Pancreas (tissue), 10 donors: ENCODE data around the gene CCDC78. TPM values are rescaled to one million over a fixed set of nuclear protein-coding genes. Genes with fewer than 3 reads are reported as not detected.

Source experiments
- ATAC-seq, 4 donors: fragments of 200-7000 bp; cut with Tn5 transposase; one replicate each; pipeline versions ENCODE4 v1.8.0 to v1.9.1; 2020; ENCODE audit warnings: mild to moderate bottlenecking in 4 of 4, moderate library complexity in 4 of 4
- DNase-seq, 6 donors: peaks; one replicate each; pipeline ENCODE4 v3.0.0-alpha.2; 2020
- FAIRE-seq: peaks from 2 replicates; lab custom pipeline; 2012; peaks lifted over from hg19 to GRCh38; lab: Jason Lieb, UNC
- H3K27ac ChIP-seq, 4 donors: fragments of 200-600 bp; sonication (generic); 1 replicate in 3 of 4; 2 replicates in 1 of 4; pipeline versions ENCODE4 v1.5.0 to v1.8.0; 2020
- H3K27me3 ChIP-seq, 4 donors: fragments of 200-600 bp; one replicate each; pipeline ENCODE4 v1.8.0; 2021
- H3K36me3 ChIP-seq, 3 donors: fragments of 200-600 bp; sonication (generic) in 1 of 3; one replicate each; pipeline versions ENCODE4 v1.5.0 to v1.8.0; 2020 to 2021
- H3K4me1 ChIP-seq, 3 donors: fragments of 200-600 bp; one replicate each; pipeline ENCODE4 v1.8.0; 2021
- H3K4me3 ChIP-seq, 4 donors: fragments of 200-600 bp; sonication (generic) in 2 of 4; one replicate each; pipeline versions ENCODE4 v1.5.0 to v1.8.0; 2020 to 2021
- H3K9me3 ChIP-seq, 4 donors: fragments of 200-600 bp; one replicate each; pipeline ENCODE4 v1.8.0; 2021
- WGBS, 2 donors: extraction: QIAGEN DNeasy Blood & Tissue Kit; methylation state at CpG; one replicate each; pipeline ENCODE4 v1.1.7; 2013; 5-methylcytosine and 5-hydroxymethylcytosine counted together
- intact Hi-C, 3 donors: fragments of 100-400 bp; cut with DNase I; formaldehyde crosslinking; loops; one replicate each; pipeline versions ENCODE4 v1.11.1 to v1.14.2; 2022
- polyA plus RNA-seq, 2 donors: library from polyadenylated mRNA; stranded (reverse); fragments of 200-250 nt; gene quantifications; one replicate each; pipeline ENCODE4 v1.2.3, GENCODE V29; 2013
- total RNA-seq, 6 donors: library from RNA; stranded (reverse); fragmentation: NEBNext Ultra II Directional in 4 of 6; extraction: Animal tissue kit (Norgen Biotek cat#: 25700) in 4 of 6; gene quantifications; one replicate each; pipeline versions ENCODE4 v1.2.1 to v1.2.4, GENCODE V29; 2021 to 2023
- TF ChIP-seq, protein P1 (sequence below), 4 donors: fragments of 200-600 bp; sonication (generic) in 3 of 4; IDR thresholded peaks; one replicate each; pipeline versions ENCODE4 v1.5.0 to v1.8.0; 2021; ENCODE audit warnings: antibody characterized with exemption in 4 of 4
- donor health status: healthy with polysubstance abuse.
- donor health status: DM: no; HTN: no; CAD: no; lungs with moderate emphysema.
- donor health status: DM: no; HTN: no; CAD: no.
- donor health status: control.
- donor health status: control.
- donor health status: Bipolar disorder and iron deficiency.
- donor health status: DM: yes; HTN: yes; CAD: no.
- donor health status: DM: no; HTN: no; CAD: no.
- donor health status: DM: no; HTN: no; CAD: no.
- donor health status: DM: yes; HTN: yes; CAD: no.

Gene CCDC78
- total and polyA plus RNA-seq, 8 donors: 0.16 to 7.7 (median 0.46) TPM

DNA sequence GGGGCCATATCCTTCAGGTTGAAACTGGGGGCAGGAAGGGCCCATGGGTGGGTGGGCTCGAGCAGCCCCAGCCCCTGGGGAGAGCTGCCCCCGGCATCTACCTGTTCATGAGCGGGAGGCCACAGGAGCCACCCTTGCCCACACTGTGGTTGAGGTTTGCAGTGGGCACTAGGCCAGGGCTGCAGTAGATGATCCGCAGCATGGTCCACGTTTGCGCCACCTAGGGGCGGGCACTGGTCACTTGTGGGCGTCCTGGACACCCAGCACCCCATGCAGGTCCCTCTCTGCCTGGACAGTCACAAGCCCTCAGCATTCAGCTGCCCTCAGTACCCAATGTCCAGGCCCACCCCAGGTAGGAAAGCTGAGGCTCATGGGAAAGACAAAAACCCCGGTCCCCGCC lies 40.3 kb downstream of the CCDC78 start:
- Histone ChIP-seq H3K27me3 (no peaks in the 10 kb centered on the region), H3K9me3 (no peaks in the 10 kb centered on the region), H3K4me1 (peaks cover 13 to 36% (median 33%) of the 10 kb centered on the region in 3 donors), H3K27ac (no peak overlapping the region), H3K4me3 (no peak overlapping the region), H3K36me3 (peaks cover 0 to 14% (median 13%) of the 10 kb centered on the region in 3 donors)
- TF ChIP-seq, protein P1, sequence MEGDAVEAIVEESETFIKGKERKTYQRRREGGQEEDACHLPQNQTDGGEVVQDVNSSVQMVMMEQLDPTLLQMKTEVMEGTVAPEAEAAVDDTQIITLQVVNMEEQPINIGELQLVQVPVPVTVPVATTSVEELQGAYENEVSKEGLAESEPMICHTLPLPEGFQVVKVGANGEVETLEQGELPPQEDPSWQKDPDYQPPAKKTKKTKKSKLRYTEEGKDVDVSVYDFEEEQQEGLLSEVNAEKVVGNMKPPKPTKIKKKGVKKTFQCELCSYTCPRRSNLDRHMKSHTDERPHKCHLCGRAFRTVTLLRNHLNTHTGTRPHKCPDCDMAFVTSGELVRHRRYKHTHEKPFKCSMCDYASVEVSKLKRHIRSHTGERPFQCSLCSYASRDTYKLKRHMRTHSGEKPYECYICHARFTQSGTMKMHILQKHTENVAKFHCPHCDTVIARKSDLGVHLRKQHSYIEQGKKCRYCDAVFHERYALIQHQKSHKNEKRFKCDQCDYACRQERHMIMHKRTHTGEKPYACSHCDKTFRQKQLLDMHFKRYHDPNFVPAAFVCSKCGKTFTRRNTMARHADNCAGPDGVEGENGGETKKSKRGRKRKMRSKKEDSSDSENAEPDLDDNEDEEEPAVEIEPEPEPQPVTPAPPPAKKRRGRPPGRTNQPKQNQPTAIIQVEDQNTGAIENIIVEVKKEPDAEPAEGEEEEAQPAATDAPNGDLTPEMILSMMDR (IDR thresholded peaks at IDR 0.05): peak in 3 of 4 donors; percentile 17 to 30 (median 20)
- 52 to 64% methylated on average over 10 of the region's 10 CpGs for WGBS, 2 donors
- DNase-seq (peak in 4 of 6 donors; percentile 52 to 86 (median 76)), FAIRE-seq (no peak), ATAC-seq (no peak)
- intact Hi-C loops: no loop called here

- DNase-seq: peak in 3 of 6 donors; percentile 49 to 78 (median 64)
- TF ChIP-seq, protein P1 (IDR thresholded peaks at IDR 0.05): no peak
- intact Hi-C loops: no loop called here
- Histone ChIP-seq H3K27ac (peak overlapping the region in 1 of 4 donors; percentile 80), H3K4me3 (peak overlapping the region; percentile 52 to 80 (median 72)), H3K36me3 (peaks cover 0 to 14% (median 13%) of the 10 kb centered on the region in 3 donors), H3K27me3 (no peaks in the 10 kb centered on the region), H3K9me3 (no peaks in the 10 kb centered on the region), H3K4me1 (peaks cover 14 to 37% (median 33%) of the 10 kb centered on the region in 3 donors)
- no peak for FAIRE-seq
- 88 to 89% methylated on average over 55 to 61 of the region's 61 CpGs for WGBS, 2 donors
- no peak for ATAC-seq
Measured at GRCh38 chr16:684961-685696, 41.1 kb downstream of the CCDC78 start.

DNA sequence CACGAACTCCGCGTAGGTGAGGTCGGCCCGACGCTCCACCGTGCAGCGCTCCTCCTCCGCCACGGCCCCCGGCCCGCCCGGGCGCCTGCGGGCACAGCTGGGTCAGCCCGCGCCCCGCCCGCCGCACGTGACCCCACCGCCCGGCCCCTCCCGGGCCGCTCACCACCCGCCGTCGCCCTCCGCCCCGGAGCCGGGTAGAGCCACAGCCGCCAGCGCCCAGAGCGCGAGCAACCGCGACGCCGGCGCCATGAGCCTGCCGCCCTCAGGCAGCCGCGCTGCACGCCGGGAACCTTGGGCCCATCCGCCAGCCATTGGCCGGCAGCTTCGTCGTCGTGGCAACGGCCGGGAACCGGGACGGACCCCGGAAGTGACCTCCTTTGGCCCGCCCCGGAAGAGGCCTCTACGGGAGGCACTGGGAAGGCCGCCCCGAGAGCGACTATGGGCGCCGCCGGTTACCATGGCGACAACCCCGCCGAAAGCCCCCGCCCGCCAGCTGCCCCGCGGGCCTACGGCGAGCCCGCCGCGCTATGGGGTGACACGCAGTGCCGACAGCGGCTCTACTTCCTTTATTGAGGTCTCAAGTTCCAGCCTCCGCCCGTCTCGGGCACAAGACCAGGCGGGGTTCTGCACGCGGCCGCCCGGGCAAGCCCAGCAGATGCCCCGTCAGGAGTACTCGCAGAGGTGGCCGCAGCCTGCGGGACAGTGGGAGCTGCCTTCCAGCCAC lies 42.0 kb downstream of the CCDC78 start, which contains the start of gene JMJD8:
TSS of gene JMJD8 (minus strand) at position 264 of the 724 bp plus-strand sequence. CDS start at position 249, 15 bp downstream.
- peak within 1 kb of the TSS; percentile 52 to 80 (median 72) for H3K4me3 ChIP-seq
- 0 to 1% methylated on average over 55 to 91 of the region's 91 CpGs for WGBS, 2 donors
- FAIRE-seq (no peak), DNase-seq (peak; percentile 97 to 98 (median 98)), ATAC-seq (peak; percentile 70 to 80 (median 74))
- peak within 1 kb of the TSS; percentile 54 to 81 (median 74) for H3K27ac ChIP-seq
- peaks cover 0 to 14% (median 13%) of the 10 kb centered on the region in 3 donors for H3K36me3 ChIP-seq
- H3K4me1 ChIP-seq: peaks cover 9 to 32% (median 28%) of the 10 kb centered on the region in 3 donors
- no peaks in the 10 kb centered on the region for H3K9me3 ChIP-seq
- no peaks in the 10 kb centered on the region for H3K27me3 ChIP-seq
- intact Hi-C loops: no loop called here
- TF ChIP-seq, protein P1 (IDR thresholded peaks at IDR 0.05): no peak

GRCh38 chr16:683396-684070 lies 42.7 kb downstream of the CCDC78 start:
- intact Hi-C loops: no loop called here
- Histone ChIP-seq H3K9me3 (no peaks in the 10 kb centered on the region), H3K27me3 (no peaks in the 10 kb centered on the region), H3K4me1 (peaks cover 9 to 29% (median 24%) of the 10 kb centered on the region in 3 donors), H3K36me3 (peaks cover 0 to 14% (median 13%) of the 10 kb centered on the region in 3 donors), H3K4me3 (peak overlapping the region; percentile 52 to 80 (median 72)), H3K27ac (peak overlapping the region in 3 of 4 donors; percentile 41 to 80 (median 54))
- TF ChIP-seq, protein P1 (IDR thresholded peaks at IDR 0.05): no peak
- no peak for FAIRE-seq
- WGBS, 2 donors: 9 to 12% methylated on average over 39 to 57 of the region's 57 CpGs
- peak in 2 of 6 donors; percentile 32 to 86 for DNase-seq
- no peak for ATAC-seq
